WTC11 (cell line): Measurements from ENCODE around the gene SLC30A9. TPM values are rescaled to one million over a fixed set of nuclear protein-coding genes. Genes with fewer than 3 reads are reported as not detected.
A peak's percentile ranks its signal among the peaks of the same experiment; 100 is the strongest.

Experiments used
- ATAC-seq: fragments of 200-7000 bp; cut with Tn5 transposase; 2 replicates; pipeline ENCODE4 v1.10.0; 2021; ENCODE audit warnings: mild to moderate bottlenecking, moderate library complexity
- CTCF ChIA-PET: fragments of 300-600 bp; sonication (Branson Sonifier 250); formaldehyde crosslinking; loops from one replicate; lab custom pipeline; 2021; ENCODE audit warnings: antibody characterized with exemption; lab: Charles Lee
- POLR2A ChIA-PET: fragments of 350-600 bp; sonication (Branson Sonifier 250); formaldehyde crosslinking; loops from one replicate; lab custom pipeline; 2021; ENCODE audit warnings: antibody characterized with exemption; lab: Charles Lee
- DNase-seq: peaks from one replicate; pipeline ENCODE4 v3.0.0; 2021; ENCODE audit warnings: low spot score
- H3K27ac Mint-ChIP-seq: 2 replicates; pipeline ENCODE4 v1.8.0; 2021; ENCODE audit warnings: mixed read lengths
- H3K27me3 Mint-ChIP-seq: 2 replicates; pipeline ENCODE4 v1.8.0; 2021; ENCODE audit warnings: low read depth, mild to moderate bottlenecking, moderate library complexity, mixed read lengths
- H3K36me3 Mint-ChIP-seq: 2 replicates; pipeline ENCODE4 v1.8.0; 2021; ENCODE audit warnings: mixed read lengths
- H3K4me1 Mint-ChIP-seq: 2 replicates; pipeline ENCODE4 v1.8.0; 2022; ENCODE audit warnings: mixed read lengths
- H3K4me3 Mint-ChIP-seq: 2 replicates; pipeline ENCODE4 v1.8.0; 2021; ENCODE audit warnings: mild to moderate bottlenecking, moderate library complexity, mixed read lengths
- H3K9me3 Mint-ChIP-seq: 2 replicates; pipeline ENCODE4 v1.8.0; 2021; ENCODE audit warnings: mixed read lengths
- ARID4B ChIP-seq: sonication (generic); formaldehyde crosslinking; IDR thresholded peaks from 2 replicates; pipeline ENCODE4 v1.8.0; 2023; ENCODE audit warnings: missing genetic modification reagents, mild to moderate bottlenecking, borderline replicate concordance
- CREM ChIP-seq: sonication (generic); formaldehyde crosslinking; IDR thresholded peaks from 2 replicates; pipeline ENCODE4 v1.8.1; 2022; ENCODE audit warnings: mild to moderate bottlenecking, missing genetic modification reagents, moderate library complexity
- IRF1 ChIP-seq: sonication (generic); formaldehyde crosslinking; IDR thresholded peaks from 2 replicates; pipeline ENCODE4 v1.8.0; 2023; ENCODE audit warnings: missing genetic modification reagents
- KAT7 ChIP-seq: sonication (generic); formaldehyde crosslinking; IDR thresholded peaks from 2 replicates; pipeline ENCODE4 v1.8.1; 2023; ENCODE audit warnings: missing genetic modification reagents, mild to moderate bottlenecking, borderline replicate concordance
- PRDM15 ChIP-seq: sonication (generic); formaldehyde crosslinking; IDR thresholded peaks from 2 replicates; pipeline ENCODE4 v1.8.0; 2022; ENCODE audit warnings: missing genetic modification reagents
- RELA ChIP-seq: sonication (generic); formaldehyde crosslinking; IDR thresholded peaks from 2 replicates; pipeline ENCODE4 v1.8.1; 2022; ENCODE audit warnings: missing genetic modification reagents, mild to moderate bottlenecking, borderline replicate concordance
- USF1 ChIP-seq: sonication (generic); formaldehyde crosslinking; IDR thresholded peaks from 2 replicates; pipeline ENCODE4 v1.8.0; 2022; ENCODE audit warnings: mild to moderate bottlenecking, missing genetic modification reagents
- ZNF219 ChIP-seq: sonication (generic); formaldehyde crosslinking; IDR thresholded peaks from 2 replicates; pipeline ENCODE4 v1.8.0; 2023; ENCODE audit warnings: missing genetic modification reagents, mild to moderate bottlenecking, borderline replicate concordance
- ZNF232 ChIP-seq: sonication (generic); formaldehyde crosslinking; IDR thresholded peaks from 2 replicates; pipeline ENCODE4 v1.8.0; 2022; ENCODE audit warnings: mild to moderate bottlenecking, missing genetic modification reagents
- ZNF263 ChIP-seq: sonication (generic); formaldehyde crosslinking; IDR thresholded peaks from 2 replicates; pipeline ENCODE4 v1.8.1; 2022; ENCODE audit warnings: low read depth, mild to moderate bottlenecking, moderate library complexity, missing genetic modification reagents
- ZNF416 ChIP-seq: fragments of 250-450 bp; sonication (Bioruptor Pico); IDR thresholded peaks from 2 replicates; pipeline ENCODE4 v1.9.0; 2021; ENCODE audit warnings: mild to moderate bottlenecking, inconsistent platforms
- ZNF423 ChIP-seq: fragments of 250-450 bp; sonication (Bioruptor Pico); IDR thresholded peaks from 2 replicates; pipeline ENCODE4 v2.1.2; 2022; ENCODE audit warnings: mild to moderate bottlenecking, moderate library complexity
- ZNF671 ChIP-seq: fragments of 250-450 bp; sonication (Bioruptor Pico); IDR thresholded peaks from 2 replicates; pipeline ENCODE4 v1.8.0; 2021; ENCODE audit warnings: mild to moderate bottlenecking
- total RNA-seq: library from RNA; stranded (reverse); gene quantifications from 3 replicates; pipeline ENCODE4 v1.2.3, GENCODE V29; 2021
- TF ChIP-seq, protein P1 (sequence below): sonication (generic); formaldehyde crosslinking; IDR thresholded peaks from 2 replicates; pipeline ENCODE4 v1.8.0; 2022; ENCODE audit warnings: mild to moderate bottlenecking, missing genetic modification reagents
- TF ChIP-seq, protein P2 (sequence below): fragments of 250-450 bp; sonication (Bioruptor Pico); IDR thresholded peaks from 2 replicates; pipeline ENCODE4 v1.9.0; 2021; ENCODE audit warnings: moderate library complexity, mild to moderate bottlenecking, inconsistent platforms, borderline replicate concordance

Gene SLC30A9
- total RNA-seq, 1 experiment from 2014 or later, result 70.1 TPM

- ChIA-PET POLR2A (no interaction called here), CTCF (interaction anchor here (0.5 to 0.8 kb wide), 2 partner anchors 40 to 475 kb away, joined by 3 read pairs; no protein-coding TSS in a partner anchor)
- peaks cover 4% of the 10 kb centered on the region; the same call in 1 of the 2 replicates for H3K36me3 Mint-ChIP-seq
- no peak for TF ChIP-seq ZNF232 (CRISPR knock-in tag)
- no peak for TF ChIP-seq RELA
- no peak for TF ChIP-seq ZNF219 (CRISPR knock-in tag)
- TF ChIP-seq ARID4B (CRISPR knock-in tag), result no peak
- TF ChIP-seq USF1, result no peak
- TF ChIP-seq PRDM15 (CRISPR knock-in tag), result no peak
- TF ChIP-seq, protein P1, sequence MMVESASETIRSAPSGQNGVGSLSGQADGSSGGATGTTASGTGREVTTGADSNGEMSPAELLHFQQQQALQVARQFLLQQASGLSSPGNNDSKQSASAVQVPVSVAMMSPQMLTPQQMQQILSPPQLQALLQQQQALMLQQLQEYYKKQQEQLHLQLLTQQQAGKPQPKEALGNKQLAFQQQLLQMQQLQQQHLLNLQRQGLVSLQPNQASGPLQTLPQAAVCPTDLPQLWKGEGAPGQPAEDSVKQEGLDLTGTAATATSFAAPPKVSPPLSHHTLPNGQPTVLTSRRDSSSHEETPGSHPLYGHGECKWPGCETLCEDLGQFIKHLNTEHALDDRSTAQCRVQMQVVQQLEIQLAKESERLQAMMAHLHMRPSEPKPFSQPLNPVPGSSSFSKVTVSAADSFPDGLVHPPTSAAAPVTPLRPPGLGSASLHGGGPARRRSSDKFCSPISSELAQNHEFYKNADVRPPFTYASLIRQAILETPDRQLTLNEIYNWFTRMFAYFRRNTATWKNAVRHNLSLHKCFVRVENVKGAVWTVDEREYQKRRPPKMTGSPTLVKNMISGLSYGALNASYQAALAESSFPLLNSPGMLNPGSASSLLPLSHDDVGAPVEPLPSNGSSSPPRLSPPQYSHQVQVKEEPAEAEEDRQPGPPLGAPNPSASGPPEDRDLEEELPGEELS, result no peak
- TF ChIP-seq, protein P2, sequence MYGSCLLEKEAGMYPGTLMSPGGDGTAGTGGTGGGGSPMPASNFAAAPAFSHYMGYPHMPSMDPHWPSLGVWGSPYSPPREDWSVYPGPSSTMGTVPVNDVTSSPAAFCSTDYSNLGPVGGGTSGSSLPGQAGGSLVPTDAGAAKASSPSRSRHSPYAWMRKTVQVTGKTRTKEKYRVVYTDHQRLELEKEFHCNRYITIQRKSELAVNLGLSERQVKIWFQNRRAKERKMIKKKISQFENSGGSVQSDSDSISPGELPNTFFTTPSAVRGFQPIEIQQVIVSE (CRISPR knock-in tag), result no peak
- TF ChIP-seq ZNF263, result no peak
- TF ChIP-seq IRF1 (CRISPR knock-in tag), result no peak
- TF ChIP-seq CREM (CRISPR knock-in tag), result no peak
- TF ChIP-seq ZNF671 (CRISPR knock-in tag), result no peak
- TF ChIP-seq ZNF416, result no peak
- no peak for TF ChIP-seq ZNF423 (CRISPR knock-in tag)
- TF ChIP-seq KAT7, result no peak
- H3K27me3 Mint-ChIP-seq, result no peaks in the 10 kb centered on the region
- no peaks in the 10 kb centered on the region for H3K4me1 Mint-ChIP-seq
- no peak overlapping the region for H3K4me3 Mint-ChIP-seq
- H3K27ac Mint-ChIP-seq, result peak overlapping the region; percentile 29
- DNase-seq, result no peak
- ATAC-seq, result no peak
- no peaks in the 10 kb centered on the region for H3K9me3 Mint-ChIP-seq
These were observed 7.7 kb downstream of the SLC30A9 start for GRCh38 chr4:41998019-41998418.
